ENCODE data around the gene CSPG5.
A peak's percentile ranks its signal among the peaks of the same experiment; 100 is the strongest.

CSPG5 gene

GRCh38 chr3:47583320-47584075, 4.8 kb upstream of the CSPG5 start:
- no peak for DNase-seq

- no peak for DNase-seq
These were observed 3.2 kb upstream of the CSPG5 start for GRCh38 chr3:47581835-47582234.

GRCh38 chr3:47581422-47581821, 2.8 kb upstream of the CSPG5 start:
- no peak for DNase-seq

- DNase-seq: no peak
These were observed 1.8 kb upstream of the CSPG5 start for GRCh38 chr3:47580481-47580880.

GRCh38 chr3:47579875-47580274, 1.2 kb upstream of the CSPG5 start:
- no peak for DNase-seq

- peak; percentile 26 for DNase-seq
These were observed 489 bp downstream of the CSPG5 start for GRCh38 chr3:47578119-47578632.

- DNase-seq: no peak
These were observed 1.0 kb downstream of the CSPG5 start for GRCh38 chr3:47577583-47578118.

GRCh38 chr3:47573190-47574172, 5.2 kb downstream of the CSPG5 start:
- no peak for DNase-seq

GRCh38 chr3:47571391-47572175, 7.1 kb downstream of the CSPG5 start:
- DNase-seq: no peak

GRCh38 chr3:47568901-47569300, 9.8 kb downstream of the CSPG5 start:
- DNase-seq: no peak

- no peak for DNase-seq
These were observed 11.5 kb downstream of the CSPG5 start for GRCh38 chr3:47567149-47567548.

GRCh38 chr3:47566667-47567066, 12.0 kb downstream of the CSPG5 start:
- no peak for DNase-seq

GRCh38 chr3:47565734-47566550, 12.7 kb downstream of the CSPG5 start:
- no peak for DNase-seq

- DNase-seq: no peak
These were observed 22.3 kb downstream of the CSPG5 start for GRCh38 chr3:47556351-47556750.

- no peak for DNase-seq
These were observed 24.3 kb downstream of the CSPG5 start for GRCh38 chr3:47554335-47554734.

- no peak for DNase-seq
These were observed 25.3 kb downstream of the CSPG5 start for GRCh38 chr3:47553407-47553806.

- DNase-seq: no peak
These were observed 36.0 kb downstream of the CSPG5 start for GRCh38 chr3:47542471-47543173.

GRCh38 chr3:47541583-47542108, 37.0 kb downstream of the CSPG5 start:
- no peak for DNase-seq

GRCh38 chr3:47540281-47540680, 38.4 kb downstream of the CSPG5 start:
- no peak for DNase-seq

- DNase-seq: no peak
These were observed 41.7 kb downstream of the CSPG5 start for GRCh38 chr3:47536967-47537366.
